ENCODE data around the gene COX6A1.
"Not testable (repeated sequence)": the region's sequence is repeated elsewhere in the genome, so short reads cannot be mapped to it uniquely, and the experiment has no call there.

The COX6A1 gene

DNA sequence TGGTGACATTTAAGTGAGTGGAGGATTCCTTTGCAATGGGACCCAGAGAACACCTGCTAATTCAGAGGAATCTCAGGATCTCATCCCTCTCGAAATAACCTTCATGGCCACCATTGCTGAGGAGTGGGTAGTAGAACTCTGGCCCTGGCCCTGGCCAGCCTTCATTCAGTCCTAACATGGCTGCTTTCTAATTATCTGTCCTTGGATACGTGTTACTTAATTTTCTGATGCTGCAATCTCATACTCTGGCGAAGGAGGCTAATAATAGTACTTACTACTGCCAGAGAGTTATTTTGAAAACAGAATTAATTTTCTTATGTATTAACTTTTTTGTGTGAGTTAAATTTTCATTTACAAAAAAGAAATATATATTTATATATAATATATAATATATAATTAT, 12.1 kb upstream of the COX6A1 start:
- in situ Hi-C loops (cut with MboI; ENCODE audit: low sequenced_read_pairs) = no loop called here

DNA sequence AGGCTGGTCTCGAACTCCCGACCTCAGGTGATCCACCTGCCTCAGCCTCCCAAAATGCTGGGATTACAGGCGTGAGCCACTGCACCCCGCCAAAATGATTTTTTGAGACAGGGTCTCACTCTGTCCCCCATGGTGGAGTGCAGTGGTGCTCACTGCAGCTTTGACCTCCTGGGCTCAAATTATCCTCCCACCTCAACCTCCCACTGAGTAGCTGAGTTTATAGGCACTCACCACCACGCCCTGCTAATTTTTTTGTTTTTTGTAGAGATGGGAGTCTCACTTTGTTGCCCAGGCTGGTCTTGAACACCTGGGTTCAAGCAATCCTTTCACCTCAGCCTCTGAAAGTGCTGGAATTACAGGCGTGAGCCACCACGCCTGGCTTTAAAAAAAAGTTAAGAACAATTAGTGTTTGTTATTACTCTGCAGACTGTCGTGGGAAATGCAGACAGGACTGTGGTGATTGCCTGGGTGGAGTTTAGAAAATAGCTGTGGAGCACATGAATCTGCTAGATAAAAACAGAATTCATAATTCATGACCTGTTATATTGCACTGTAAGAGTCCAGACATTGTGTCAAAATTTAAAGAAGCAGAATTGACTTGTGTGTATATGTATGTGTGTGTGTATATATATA, 9.2 kb upstream of the COX6A1 start:
- in situ Hi-C loops (cut with MboI; ENCODE audit: low sequenced_read_pairs) = no loop called here

DNA sequence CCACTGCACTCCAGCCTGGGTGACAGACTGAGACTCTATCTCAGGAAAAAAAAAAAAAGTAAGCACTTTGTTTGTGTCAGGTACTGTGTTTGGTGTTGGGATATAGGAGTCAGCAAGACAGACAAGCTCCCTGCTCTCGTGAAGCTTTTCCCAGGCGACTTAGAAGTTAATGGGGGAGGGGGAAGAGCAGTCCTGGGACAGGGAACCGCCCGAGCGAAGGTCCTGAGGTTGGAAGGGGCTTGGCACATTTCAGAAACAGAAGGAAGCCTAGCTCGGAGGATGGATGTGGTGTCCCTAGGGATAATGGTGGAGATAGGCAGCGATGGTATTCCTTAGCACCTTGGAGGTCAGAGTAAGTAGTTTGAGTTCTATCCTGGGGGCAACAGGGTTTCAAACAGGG, 8.5 kb upstream of the COX6A1 start:
- in situ Hi-C loops (cut with MboI; ENCODE audit: low sequenced_read_pairs) = no loop called here

DNA sequence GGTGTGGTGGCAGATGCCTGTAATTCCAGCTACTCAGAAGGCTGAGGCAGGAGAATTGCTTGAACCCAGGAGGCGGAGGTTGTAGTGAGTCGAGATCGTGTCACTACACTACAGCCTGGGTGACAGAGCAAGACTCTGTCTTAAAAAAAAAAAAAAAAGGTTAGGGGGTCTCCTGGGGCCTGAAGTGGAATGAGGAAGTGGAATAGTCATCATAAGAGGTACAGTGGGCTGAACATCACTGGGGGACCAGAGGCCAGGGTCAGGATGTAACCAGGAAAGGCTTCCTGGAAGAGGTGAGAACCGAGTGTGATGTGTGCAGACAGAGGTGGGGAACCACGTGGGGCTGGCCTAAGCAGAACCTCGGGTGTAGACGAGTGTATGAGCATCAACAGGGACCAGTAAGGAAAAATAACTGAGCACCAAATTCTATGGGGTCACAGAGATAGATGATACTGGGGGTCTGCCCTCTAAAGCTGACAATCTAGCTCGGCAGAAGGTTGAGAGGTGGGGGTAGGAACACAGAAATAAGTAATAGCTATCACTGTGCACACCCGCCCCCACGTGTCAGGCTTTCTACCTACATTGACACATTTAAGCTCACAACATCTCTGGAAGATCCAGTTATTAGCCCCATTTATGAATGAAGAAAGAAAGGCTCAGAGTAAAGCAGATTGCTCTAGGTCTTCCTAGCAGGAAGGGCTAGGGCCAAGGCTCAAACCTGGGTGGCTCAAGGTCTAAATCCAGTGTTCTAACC, 5.0 kb upstream of the COX6A1 start:
- in situ Hi-C loops (cut with MboI; ENCODE audit: low sequenced_read_pairs) = no loop called here

DNA sequence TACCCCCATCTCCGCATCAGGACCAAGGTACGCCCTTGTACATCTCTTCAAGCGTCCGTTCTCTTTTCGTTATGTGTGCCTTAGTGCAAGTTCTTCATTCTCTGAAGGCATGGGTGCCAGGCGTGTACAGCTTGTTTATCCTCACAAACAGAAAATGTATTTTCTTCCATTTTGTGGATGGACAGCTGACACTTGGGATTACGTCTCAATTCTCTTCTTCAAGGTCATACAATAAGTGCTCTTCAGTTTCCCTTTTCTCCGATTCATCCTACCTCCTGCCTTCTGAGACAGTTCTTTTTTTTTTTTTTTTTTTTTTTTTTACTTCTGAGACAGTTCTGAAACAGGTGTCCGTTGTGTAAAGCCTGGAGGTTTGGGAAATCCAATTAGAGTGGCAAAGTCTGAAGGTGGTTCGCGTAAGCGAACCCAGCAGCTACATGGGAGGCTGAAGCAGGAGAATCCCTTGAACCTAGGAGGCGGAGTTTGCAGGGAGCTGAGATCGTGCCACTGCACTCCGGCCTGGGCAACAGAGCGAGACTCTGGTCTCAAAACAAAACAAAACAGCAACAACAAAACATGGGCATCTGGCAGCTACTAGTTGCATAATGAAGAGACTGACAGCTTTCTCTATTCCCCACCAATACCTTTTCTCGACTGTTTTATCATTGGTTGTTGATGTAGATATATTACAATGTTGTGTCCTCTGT, 734 bp downstream of the COX6A1 start:
- in situ Hi-C loops (cut with MboI; ENCODE audit: low sequenced_read_pairs) = no loop called here

DNA sequence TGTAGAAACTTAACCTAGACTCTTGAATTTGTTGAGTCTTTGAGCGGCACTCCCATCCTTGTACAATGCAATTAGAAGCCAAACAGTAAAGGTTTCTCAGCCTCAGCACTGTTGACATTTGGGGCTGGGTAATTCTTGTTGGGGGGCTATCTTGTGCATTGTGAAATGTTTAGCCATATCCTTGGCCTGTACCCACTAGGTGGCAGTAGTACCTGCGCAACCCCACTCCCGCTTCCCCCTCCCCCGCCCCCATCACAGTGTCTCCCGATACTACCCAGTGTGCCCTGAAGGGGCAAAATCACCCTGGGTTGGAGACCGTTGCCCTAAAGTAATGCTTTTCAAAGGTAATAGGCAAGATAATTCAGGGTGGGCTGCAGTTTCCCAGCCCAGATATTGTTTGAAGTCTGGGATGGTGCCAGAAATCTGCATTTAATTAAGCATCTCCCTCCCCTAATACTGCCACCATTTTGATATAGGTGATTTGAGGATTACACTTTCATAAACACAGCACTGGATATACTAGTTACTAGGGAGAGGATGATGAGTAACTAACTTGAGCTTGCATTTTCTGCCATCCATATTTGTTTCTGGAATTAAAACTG, 1.8 kb downstream of the COX6A1 start:
- in situ Hi-C loops (cut with MboI; ENCODE audit: low sequenced_read_pairs) = no loop called here

DNA sequence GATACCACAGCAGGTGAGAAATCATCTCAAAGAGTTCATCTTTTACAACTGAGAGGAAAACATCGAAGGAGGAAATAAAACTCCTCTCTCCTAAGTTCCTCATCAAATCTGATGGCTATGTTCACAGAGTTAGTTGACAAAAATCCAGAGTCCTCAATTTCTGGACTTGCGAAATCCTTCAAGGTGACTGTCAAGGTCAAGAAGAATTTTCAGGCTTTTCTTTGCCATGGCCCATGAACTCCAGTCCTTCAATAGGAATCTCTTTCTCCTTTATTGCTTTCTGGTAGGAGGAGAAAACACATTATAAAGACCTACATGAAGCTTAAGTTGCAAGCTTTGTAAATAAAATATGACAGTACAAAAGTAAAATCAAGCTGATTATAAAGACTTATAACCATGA, 6.8 kb downstream of the COX6A1 start:
- in situ Hi-C loops (cut with MboI; ENCODE audit: low sequenced_read_pairs) = no loop called here

DNA sequence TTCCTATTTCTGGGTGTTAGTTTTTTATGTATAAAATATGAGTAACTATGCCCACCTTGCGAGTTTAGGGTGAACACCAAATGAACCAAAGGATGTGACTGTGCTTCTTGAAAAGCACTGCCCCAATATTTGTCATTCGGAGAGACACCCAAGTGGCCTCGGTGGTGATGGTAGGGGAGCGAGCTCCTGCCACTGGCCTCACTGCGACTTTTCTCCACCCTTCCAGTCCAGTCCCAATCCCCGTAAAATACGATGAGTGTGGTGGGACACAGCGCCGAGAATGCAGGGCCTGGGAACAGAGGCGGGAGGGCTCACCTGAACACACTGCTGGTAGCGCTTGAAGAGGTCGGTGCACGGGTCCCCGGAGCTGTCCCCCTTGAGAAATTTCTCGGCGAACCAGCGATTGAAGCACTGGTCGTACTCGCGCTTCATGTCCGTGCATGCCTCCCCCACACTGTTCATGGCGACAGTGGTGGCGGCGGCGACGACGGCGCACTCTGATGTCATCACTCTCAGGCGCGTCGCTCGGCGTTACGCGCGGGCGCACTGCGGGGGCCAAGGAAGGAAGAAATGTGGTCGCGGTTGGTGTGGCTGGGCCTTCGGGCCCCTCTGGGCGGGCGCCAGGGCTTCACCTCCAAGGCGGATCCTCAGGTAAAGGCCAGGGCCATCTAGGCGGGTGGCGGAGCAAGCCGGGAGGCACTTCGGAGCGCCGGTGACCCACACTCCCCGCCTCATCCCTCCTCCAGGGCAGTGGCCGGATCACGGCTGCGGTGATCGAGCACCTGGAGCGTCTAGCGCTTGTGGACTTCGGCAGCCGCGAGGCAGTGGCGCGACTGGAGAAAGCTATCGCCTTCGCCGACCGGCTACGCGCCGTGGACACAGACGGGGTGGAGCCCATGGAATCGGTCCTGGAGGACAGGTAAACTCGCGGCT, 8.3 kb downstream of the COX6A1 start, which contains the start of the genes GATC and TRIAP1:
Gene GATC, plus strand, starts transcription at position 534 of the 933 bp plus-strand sequence. Its CDS starts 37 bp downstream, at position 571.
Gene TRIAP1, minus strand, starts transcription at position 474 of the 933 bp plus-strand sequence. Its CDS starts 12 bp downstream, at position 462.
- in situ Hi-C loops (cut with MboI; ENCODE audit: low sequenced_read_pairs) = no loop called here

DNA sequence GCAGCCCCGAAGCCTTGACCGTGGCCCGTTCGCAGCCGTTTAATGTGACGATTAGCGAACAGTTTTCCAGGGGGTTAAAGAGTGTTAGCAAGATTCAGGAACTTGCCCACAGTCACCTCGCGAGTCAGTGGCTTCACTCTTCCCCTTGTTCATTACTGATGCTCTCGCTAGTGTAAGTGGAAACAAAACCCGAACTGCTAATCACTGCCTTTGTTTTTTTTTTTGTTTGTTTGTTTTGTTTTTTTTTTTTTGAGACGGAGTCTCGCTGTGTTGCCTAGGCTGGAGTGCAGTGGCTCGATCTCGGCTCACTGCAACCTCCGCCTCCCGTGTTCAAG, 8.9 kb downstream of the COX6A1 start:
- in situ Hi-C loops (cut with MboI; ENCODE audit: low sequenced_read_pairs) = not testable (repeated sequence)

DNA sequence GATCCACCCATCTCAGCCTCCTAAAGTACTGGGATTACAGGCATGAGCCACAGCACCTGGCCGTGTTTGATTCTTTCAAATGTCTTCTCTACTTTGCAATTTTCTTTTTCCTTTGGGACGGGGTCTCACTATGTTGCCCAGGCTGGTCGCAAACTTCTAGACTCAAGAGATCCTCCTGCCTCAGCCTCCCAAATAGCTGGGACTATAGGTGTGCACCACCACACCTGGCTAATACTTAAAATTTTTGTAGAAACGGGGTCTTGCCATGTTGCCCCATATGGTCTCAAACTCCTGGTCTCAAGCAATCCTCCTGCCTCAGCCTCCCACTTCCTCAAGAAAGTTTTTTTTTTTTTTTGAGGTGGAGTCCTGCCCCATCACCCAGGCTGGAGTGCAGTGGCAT, 10.1 kb downstream of the COX6A1 start:
- in situ Hi-C loops (cut with MboI; ENCODE audit: low sequenced_read_pairs) = no loop called here

DNA sequence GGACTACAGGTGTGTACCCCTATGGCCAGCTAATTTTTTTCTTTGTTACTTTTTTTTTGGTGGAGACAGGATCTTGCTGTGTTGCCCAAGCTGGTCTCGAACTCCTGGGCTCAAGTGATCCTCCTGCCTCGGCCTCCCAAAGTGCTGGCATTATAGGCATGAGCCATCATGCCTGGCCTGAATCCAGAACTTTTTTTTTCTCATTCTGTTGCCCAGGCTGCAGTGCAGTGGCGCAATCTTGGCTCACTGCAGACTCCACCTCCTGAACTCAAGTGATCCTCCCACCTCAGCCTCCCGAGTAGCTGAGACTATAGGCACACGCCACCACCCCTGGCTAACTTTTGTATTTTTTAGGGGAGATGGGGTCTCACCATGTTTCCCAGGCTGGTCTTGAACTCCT, 14.6 kb downstream of the COX6A1 start:
- in situ Hi-C loops (cut with MboI; ENCODE audit: low sequenced_read_pairs) = not testable (repeated sequence)

DNA sequence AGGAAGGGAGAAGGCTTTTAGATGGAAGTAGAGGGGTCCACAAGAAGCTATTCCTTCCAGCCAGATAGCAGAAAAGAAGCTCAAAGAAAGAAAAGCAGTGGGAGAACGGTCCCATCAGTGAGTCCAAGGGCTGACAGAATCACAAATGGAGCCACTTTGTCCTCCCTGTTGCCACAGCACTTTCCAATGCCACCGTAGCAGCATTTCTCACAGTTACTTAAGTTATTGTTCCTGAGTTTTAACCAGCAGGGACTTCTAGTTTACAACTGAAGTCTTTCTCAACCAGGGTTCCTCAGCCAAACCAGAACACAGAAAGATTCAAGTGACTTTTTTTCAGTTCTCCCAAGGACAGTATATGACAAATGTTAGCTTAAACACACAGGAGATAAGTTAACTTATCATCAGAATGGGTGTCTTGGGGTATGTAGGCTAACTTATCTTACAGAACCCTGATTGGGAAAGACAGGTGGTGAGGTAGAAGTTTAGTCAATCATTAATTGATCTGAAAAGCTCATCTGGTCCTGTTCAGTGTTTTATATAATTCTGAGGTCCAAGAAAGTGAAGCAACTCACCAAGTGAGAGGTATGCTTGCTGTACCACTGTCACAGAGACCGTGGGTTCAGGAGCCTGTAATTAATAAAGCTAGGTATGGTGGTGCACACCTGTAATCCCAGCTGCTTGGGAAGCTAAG, 15.3 kb downstream of the COX6A1 start:
- in situ Hi-C loops (cut with MboI; ENCODE audit: low sequenced_read_pairs) = no loop called here

DNA sequence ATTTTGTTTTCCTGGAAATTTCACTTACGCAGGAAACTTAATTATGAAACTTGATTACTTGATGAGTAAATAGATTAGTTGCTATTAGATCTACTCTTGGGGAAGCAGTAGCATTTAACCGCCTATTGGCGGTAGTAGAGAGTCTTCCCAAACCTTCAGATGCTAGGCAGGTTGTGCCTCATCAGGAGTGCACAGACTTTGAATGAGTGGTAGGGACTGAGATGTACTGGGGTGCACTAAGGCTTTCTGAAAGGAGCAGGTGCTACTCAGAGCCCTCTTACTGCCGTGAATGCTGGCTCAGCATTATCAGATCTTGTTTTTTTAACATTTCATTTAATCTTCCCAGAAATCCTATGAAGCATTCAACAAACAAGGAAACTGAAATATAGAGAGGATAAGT, 16.1 kb downstream of the COX6A1 start:
- in situ Hi-C loops (cut with MboI; ENCODE audit: low sequenced_read_pairs) = no loop called here

DNA sequence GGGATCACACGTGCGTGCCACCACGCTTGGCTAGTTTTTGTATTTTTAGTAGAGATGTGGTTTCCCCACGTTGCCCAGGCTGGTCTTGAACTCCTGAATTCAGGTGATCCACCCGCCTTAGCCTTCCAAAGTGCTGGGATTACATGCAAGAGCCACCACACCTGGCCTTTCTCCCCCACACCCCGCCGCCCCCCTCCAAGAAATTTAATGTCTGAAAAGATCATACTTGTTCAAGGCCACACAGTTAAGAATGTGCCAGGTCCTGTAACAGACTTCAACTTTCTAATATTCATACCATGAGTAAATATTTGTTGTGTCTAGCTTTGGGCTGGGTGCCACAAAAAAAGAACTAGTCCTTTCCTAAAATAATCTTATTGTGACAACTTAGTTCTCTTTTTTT, 17.4 kb downstream of the COX6A1 start:
- in situ Hi-C loops (cut with MboI; ENCODE audit: low sequenced_read_pairs) = no loop called here

DNA sequence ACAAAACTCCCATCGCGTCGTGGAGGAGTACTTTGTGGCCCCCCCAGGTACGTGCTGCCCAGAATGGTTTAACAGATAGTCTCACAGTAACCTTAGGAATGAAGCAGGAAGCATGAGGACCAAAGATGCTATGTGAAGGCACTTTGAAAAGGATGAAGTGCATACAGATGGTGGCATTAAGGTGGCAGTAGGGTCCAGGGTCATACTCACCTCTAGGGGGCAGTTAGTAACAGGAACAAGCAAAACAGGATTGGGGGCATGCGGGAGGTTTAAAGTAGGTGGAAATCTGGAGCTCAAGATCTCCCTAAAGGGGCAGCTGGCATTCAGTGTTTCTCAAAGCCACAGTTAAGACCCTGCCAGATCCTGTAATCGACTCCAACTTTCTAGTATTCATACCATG, 19.2 kb downstream of the COX6A1 start:
- in situ Hi-C loops (cut with MboI; ENCODE audit: low sequenced_read_pairs) = no loop called here

DNA sequence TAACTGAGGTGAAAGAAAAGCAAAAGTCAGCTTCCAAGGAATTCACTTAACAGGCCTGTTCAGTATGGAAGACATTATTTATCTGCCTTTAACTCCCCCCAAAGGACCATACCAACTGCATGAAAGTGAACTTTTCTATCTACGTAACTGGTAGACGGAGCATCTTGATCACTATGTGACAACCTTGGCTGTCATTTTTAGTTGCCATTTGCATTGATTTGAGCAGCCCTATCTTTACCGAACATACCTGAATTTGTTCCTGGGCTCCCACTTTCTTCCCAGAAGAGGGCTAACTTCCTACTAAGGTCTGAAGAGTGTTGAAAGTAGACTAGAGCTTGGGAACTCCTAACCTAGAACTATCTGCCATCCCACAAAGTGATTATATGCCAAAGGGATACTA, 22.2 kb downstream of the COX6A1 start:
- in situ Hi-C loops (cut with MboI; ENCODE audit: low sequenced_read_pairs) = no loop called here

DNA sequence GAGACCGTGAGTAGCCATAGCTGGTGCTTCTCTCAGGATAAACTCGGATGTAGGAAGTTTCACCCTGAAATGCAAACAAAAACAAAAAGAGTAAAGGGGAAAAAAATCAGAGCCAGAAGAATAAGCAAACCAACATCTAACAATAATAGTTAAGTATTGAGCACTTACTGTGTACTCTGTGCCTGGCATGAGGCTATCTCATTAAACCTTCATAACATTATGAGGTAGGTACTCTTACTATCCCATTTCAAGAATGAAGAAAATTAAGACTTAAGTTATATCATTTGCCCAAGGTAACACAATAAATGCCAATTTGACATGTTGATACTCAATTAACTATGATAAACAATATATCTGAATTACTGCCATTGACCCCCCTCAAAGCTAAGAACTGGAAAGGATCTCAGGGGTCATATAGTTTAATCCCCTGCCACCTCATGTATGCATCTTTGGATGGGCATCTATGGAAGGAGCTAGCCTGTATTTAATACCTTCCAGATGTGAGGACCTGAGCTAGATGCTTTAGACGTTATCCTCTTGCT, 24.3 kb downstream of the COX6A1 start:
- in situ Hi-C loops (cut with MboI; ENCODE audit: low sequenced_read_pairs) = no loop called here

DNA sequence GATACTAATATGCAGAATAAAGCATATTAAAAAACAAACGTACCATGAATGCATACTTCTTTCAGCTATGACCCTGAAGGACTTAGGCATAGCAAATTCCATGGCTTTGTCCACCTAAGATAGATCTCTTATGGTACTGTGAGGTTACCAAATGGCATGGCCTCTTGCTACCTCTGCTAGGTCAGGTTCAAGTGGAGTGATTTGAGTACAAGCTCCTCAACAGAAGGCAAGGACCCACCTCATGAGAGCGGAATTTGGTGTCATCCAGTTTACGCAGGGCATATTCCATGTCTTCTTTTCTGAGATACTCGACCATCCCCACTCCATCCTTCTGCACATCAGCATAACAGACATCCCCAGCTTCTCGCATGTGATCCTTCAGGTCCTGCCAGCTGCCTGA, 25.8 kb downstream of the COX6A1 start:
- in situ Hi-C loops (cut with MboI; ENCODE audit: low sequenced_read_pairs) = no loop called here

DNA sequence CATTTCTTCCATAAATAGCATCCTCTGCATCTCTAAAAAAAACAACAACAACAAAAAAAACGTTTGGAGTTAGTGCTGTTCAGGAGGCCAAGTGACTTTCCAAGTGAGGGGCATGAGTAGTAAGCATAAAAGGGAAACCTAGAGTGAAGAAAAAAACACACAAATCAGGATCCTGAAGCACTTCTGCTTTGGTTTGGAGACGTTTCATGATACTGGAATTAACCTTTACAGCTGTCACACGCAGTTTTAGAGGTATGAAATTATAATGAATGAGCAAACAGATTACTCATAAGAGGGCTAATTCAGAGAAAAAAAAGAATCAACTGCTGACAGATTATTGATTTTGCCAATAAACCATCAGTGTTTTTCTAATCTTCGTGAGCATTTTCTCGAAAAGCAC, 27.8 kb downstream of the COX6A1 start:
- in situ Hi-C loops (cut with MboI; ENCODE audit: low sequenced_read_pairs) = no loop called here
